ENCODE results near the gene RHOH. TPM values are rescaled to one million over a fixed set of nuclear protein-coding genes. Genes with fewer than 3 reads are reported as not detected.

RHOH gene
- polyA plus RNA-seq, 2 of the 4 experiments (the other 2 are of a cell fraction), result 0.08 to 0.26 TPM

- peak overlapping the region in 1 of 2 experiments; percentile 52; a peak in 2 of 6 replicates for H3K27ac ChIP-seq
- POLR2A ChIA-PET, result no interaction called here
- FAIRE-seq, result no peak
- ATAC-seq, result peak; percentile 42 to 43; a peak in 2 of 6 replicates
- 0 out of 2 replicates have a peak, but pooled peaks have one; percentile 15 for TF ChIP-seq JUNB (IDR thresholded peaks at IDR 0.05)
- TF ChIP-seq CHD4 (IDR thresholded peaks at IDR 0.05; ENCODE audit: borderline replicate concordance), result no peak
- TF ChIP-seq CTCF (IDR thresholded peaks at IDR 0.05), result no peak
- TF ChIP-seq FOSL2 (IDR thresholded peaks at IDR 0.05), result no peak
- TF ChIP-seq FOSL2 (CRISPR knock-in tag; IDR thresholded peaks at IDR 0.05), result peak; percentile 49; the same call in 1 of the 2 replicates
- 52% methylated on average over 13 of the region's 13 CpGs for WGBS (ENCODE audit: missing lambda C conversion rate)
- DNase-seq (ENCODE audit: low read depth in 1 of 2, low spot score in 1 of 2), result peak in 1 of 2 experiments; percentile 46
- H3K4me1 ChIP-seq, result peaks cover 18% of the 10 kb centered on the region
- H3K4me2 ChIP-seq, result peak overlapping the region; percentile 28; the same call in 2 of the 3 replicates
- H3K4me3 ChIP-seq, result no peak overlapping the region
- CTCF ChIA-PET, result no interaction called here
- no peaks in the 10 kb centered on the region for H3K9me3 ChIP-seq
Measured at GRCh38 chr4:40200875-40201801, 4.3 kb downstream of the RHOH start.

GRCh38 chr4:40201898-40202297, 5.1 kb downstream of the RHOH start:
- no peak for TF ChIP-seq ZC3H11A (IDR thresholded peaks at IDR 0.05)
- no peak for TF ChIP-seq POLR2AphosphoS2 (conservative IDR thresholded peaks at IDR 0.05; ENCODE audit: low read length)
- TF ChIP-seq TP53 (CRISPR knock-in tag; IDR thresholded peaks at IDR 0.05), result no peak
- no peak for TF ChIP-seq ELK1 (IDR thresholded peaks at IDR 0.05; ENCODE audit: low read depth, low read length)
- TF ChIP-seq EHF (CRISPR knock-in tag; IDR thresholded peaks at IDR 0.05), result no peak
- TF ChIP-seq CBX2 (IDR thresholded peaks at IDR 0.05; ENCODE audit: borderline replicate concordance, low read depth), result no peak
- TF ChIP-seq NFE2L2 (conservative IDR thresholded peaks at IDR 0.05; ENCODE audit: low read length), result no peak
- TF ChIP-seq BCL3 (IDR thresholded peaks at IDR 0.05), result no peak
- no peak for TF ChIP-seq ZFP36 (IDR thresholded peaks at IDR 0.05; ENCODE audit: borderline replicate concordance, partially characterized antibody)
- ATAC-seq, result no peak
- no peak for DNase-seq (ENCODE audit: low read depth in 1 of 2, low spot score in 1 of 2)
- Histone ChIP-seq H3K4me3 (no peak overlapping the region), H3K27ac (peak overlapping the region in 1 of 2 experiments; percentile 16; a peak in 1 of 6 replicates), H3K4me1 (peaks cover 18% of the 10 kb centered on the region), H3K9me3 (no peaks in the 10 kb centered on the region), H3K4me2 (no peak overlapping the region)
- no peak for FAIRE-seq
- ChIA-PET CTCF (no interaction called here), POLR2A (no interaction called here)
- 91% methylated on average over 4 of the region's 4 CpGs for WGBS (ENCODE audit: missing lambda C conversion rate)

GRCh38 chr4:40202474-40202873, 5.6 kb downstream of the RHOH start:
- no peak for DNase-seq (ENCODE audit: low read depth in 1 of 2, low spot score in 1 of 2)
- no peak for ATAC-seq
- ChIA-PET POLR2A (no interaction called here), CTCF (no interaction called here)
- no peak for FAIRE-seq
- Histone ChIP-seq H3K4me3 (no peak overlapping the region), H3K9me3 (no peaks in the 10 kb centered on the region), H3K4me2 (no peak overlapping the region), H3K27ac (peak overlapping the region in 1 of 2 experiments; percentile 38; a peak in 1 of 6 replicates), H3K4me1 (peaks cover 18% of the 10 kb centered on the region)
- 93% methylated on average over 3 of the region's 3 CpGs for WGBS (ENCODE audit: missing lambda C conversion rate)
- no peak for TF ChIP-seq JUNB (IDR thresholded peaks at IDR 0.05)
- no peak for TF ChIP-seq REST (IDR thresholded peaks at IDR 0.05)
- TF ChIP-seq PBX3 (IDR thresholded peaks at IDR 0.05), result no peak
- no peak for TF ChIP-seq RCOR1 (IDR thresholded peaks at IDR 0.05; ENCODE audit: low read depth, low read length)
- TF ChIP-seq FOSB (CRISPR knock-in tag; IDR thresholded peaks at IDR 0.05), result no peak
- TF ChIP-seq TP53 (CRISPR knock-in tag; IDR thresholded peaks at IDR 0.05), result no peak
- no peak for TF ChIP-seq CEBPB (IDR thresholded peaks at IDR 0.05)
- TF ChIP-seq EHF (CRISPR knock-in tag; IDR thresholded peaks at IDR 0.05), result no peak
- no peak for TF ChIP-seq E2F6 (IDR thresholded peaks at IDR 0.05; ENCODE audit: borderline replicate concordance, low read depth)
- no peak for TF ChIP-seq HOXA7 (CRISPR knock-in tag; IDR thresholded peaks at IDR 0.05)
- TF ChIP-seq FOSL2 (IDR thresholded peaks at IDR 0.05), result no peak
- no peak for TF ChIP-seq FOSL2 (CRISPR knock-in tag; IDR thresholded peaks at IDR 0.05)
- TF ChIP-seq FOXS1 (CRISPR knock-in tag; IDR thresholded peaks at IDR 0.05), result no peak
- TF ChIP-seq CBX2 (IDR thresholded peaks at IDR 0.05; ENCODE audit: borderline replicate concordance, low read depth), result no peak

Measured in A549 (cell line).